Eye (tissue), 1 donor: Measurements from ENCODE around the gene TAF6L.
"Not testable (repeated sequence)": the region's sequence is repeated elsewhere in the genome, so short reads cannot be mapped to it uniquely, and the experiment has no call there.

Experiments used
- DNase-seq: peaks from one replicate; pipeline ENCODE4 v3.0.0-alpha.2; 2015

The TAF6L gene

DNA sequence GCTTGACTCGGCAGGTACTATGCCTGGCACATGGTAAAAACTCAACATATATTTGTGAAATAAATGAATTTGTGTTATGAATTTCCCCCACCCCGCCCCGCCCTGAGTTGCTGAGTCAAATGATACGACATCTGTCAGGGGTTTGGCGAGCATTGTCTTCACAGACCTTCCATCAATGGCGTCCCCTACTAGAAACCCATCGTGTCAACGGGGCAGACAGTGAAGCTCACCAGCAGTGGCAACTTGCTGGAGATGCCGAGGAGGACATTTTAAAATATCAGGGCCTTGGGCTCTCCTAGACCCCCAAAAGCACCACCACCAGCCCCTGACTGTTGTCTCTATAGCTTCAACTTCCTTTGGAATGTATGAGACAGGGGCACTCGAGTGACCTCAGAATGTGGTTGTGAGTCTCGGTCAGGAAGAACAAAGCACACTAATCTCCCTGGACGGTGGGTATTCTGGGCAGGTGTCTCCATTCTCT, 34.8 kb downstream of the TAF6L start:
- DNase-seq, result no peak

DNA sequence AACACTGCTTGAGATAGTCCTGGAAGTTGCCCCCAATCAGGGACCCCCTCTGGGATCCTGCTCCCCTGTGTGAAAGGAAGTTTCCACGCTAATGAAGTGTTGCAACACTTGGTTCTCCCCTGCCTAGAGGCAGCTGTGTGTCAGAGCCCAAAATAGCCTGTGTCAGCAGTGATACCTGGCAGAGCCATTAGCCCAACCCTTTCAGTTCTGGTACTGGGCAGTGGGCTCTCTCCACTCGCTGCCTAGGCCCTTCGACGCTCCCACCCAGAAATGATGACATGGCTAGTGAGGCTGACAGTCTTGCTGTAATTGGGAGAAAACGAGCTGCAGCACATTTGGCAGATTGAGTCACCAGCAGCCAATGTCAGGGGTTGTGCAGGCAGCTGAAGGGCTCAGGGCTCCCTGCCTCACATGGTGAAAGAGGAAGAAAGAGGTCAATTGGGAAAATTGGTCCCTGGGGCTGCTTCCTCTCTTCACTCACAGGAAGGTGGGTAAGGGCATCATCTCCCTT, 35.5 kb downstream of the TAF6L start:
- no peak for DNase-seq

DNA sequence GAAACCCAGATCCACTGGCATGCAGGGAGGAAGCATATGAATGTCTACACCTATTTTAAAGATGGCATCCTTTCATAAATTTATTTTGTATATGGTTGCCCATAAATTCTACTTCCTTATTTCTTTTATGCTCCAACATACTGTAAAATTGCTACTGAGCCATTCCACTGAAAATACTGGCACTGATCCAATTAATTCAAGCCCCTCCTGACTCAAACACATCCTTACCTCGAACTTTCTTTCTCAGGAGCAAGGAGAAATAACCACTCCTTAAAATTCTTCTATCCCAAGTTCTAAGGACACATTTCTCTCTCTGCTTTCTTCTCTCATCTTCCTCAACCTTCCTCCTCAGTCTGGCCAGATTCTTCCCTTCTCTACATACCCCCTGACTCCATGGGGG, 39.6 kb downstream of the TAF6L start:
- no peak for DNase-seq

DNA sequence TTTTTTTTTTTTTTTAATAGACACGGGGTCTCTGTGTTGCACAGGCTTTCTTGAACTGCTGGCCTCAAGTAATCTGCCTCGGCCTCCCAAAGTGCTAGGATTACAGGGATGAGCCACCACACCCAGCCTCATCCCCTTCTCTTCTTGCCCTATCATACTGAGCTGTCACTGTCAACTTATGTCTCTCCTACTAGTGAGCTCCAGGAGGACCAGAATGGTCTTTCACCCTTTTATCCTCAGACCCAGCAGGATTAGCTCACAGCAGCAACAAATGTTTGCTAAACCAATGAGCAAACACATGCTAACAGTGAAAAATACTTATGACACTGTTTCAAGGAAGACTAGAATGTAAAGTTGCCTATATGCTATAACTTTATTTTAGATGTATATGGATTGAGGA, 40.5 kb downstream of the TAF6L start:
- no peak for DNase-seq

DNA sequence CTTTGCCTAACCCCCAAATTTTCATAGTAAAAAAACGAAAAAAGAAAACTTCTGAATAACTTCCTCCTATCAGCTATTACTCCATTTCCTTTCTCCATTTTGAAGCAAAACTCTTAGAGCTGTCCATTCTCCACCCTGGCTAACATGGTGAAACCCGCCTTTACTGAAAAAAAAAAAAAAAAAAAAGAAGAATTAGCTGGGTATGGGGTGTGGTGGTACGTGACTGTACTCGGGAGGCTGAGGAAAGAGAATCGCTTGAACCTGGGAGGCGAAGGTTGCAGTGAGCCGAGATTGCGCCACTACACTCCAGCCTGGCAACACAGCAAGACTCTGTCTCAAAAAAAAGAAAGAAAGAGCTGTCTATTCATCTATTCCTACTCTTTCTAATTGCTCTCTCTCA, 45.4 kb downstream of the TAF6L start:
- no peak for DNase-seq

DNA sequence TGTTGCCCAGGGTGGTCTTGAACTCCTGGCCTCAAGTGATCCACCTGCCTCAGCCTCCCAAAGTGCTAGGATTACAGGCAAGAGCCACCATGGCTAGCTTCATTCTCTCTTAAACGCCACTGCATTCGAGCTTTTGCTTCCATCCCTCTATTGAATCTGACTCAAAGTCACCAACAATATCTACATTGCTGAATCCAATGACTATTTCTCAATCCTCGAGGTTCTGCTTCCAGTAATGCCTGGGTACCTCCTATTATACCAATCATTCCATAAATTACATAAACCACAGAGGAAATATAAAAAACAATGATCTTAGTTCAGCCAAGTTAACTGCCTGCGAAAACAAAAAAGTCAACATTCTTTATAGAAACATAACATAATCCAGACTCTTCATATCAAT, 45.9 kb downstream of the TAF6L start:
- no peak for DNase-seq

DNA sequence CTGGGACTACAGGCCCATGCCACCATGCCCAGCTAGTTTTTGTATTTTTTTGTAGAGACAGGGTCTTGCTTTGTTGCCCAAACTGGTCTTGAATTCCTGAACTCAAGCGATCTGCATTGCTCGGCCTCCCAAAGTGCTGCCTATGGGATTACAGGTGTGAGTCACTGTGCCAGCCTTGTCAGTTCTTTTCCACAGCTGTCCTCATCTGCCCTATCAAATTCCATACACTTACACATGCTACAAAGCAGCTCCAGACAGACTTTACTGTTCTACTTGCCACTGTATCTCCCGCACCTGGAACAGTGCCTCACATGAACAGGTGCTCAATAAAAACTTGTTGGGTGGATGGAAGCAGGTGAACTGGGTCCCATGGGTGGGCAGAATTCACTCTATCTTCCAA, 52.5 kb downstream of the TAF6L start:
- DNase-seq, result no peak

DNA sequence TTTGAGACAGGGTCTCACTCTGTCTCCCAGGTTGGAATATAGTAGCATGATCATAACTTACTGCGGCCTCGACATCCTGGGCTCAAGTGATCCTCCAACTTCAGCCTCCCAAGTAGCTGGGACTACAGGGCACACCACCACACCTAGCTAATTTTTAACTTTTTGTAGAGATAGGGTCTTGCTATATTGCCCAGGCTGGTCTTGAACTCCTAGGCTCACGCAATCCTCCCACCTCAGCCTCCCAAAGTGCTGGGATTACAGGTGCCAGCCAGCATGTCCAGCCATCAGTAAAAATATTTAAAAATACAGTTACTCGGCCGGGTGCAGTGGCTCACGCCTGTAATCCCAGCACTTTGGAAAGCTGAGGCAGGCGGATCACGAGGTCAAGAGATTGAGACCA, 56.9 kb downstream of the TAF6L start:
- DNase-seq, result not testable (repeated sequence)

DNA sequence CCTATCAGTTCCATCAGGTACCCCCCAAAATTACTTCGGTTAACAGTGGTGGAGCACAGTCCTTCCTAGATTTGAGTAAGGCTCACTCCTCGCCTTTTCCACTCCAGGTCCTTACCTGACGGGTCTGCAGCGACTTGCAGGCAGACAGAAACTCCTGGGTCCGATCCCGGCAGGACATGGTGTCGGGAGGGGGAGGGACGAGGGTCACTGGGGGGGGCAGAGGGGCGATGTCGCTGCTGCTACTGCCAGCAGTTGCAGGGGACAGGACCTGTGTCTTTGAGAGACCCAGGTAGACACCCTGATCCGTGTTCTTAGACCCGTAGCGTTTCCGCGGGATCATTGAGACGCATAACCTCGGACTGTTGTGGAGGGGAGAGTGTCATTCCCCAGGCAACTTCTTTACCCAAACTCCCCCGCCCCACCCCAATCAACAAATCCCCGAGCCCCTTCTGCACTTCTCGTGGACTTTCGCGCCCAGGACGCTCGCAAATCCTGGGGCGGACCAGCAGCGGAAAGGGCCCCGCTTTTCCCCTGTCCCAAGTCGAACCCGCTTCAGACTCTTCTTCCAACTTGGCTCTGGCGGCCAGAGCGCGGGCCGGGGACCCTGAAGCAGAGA, 59.8 kb downstream of the TAF6L start:
- no peak for DNase-seq

DNA sequence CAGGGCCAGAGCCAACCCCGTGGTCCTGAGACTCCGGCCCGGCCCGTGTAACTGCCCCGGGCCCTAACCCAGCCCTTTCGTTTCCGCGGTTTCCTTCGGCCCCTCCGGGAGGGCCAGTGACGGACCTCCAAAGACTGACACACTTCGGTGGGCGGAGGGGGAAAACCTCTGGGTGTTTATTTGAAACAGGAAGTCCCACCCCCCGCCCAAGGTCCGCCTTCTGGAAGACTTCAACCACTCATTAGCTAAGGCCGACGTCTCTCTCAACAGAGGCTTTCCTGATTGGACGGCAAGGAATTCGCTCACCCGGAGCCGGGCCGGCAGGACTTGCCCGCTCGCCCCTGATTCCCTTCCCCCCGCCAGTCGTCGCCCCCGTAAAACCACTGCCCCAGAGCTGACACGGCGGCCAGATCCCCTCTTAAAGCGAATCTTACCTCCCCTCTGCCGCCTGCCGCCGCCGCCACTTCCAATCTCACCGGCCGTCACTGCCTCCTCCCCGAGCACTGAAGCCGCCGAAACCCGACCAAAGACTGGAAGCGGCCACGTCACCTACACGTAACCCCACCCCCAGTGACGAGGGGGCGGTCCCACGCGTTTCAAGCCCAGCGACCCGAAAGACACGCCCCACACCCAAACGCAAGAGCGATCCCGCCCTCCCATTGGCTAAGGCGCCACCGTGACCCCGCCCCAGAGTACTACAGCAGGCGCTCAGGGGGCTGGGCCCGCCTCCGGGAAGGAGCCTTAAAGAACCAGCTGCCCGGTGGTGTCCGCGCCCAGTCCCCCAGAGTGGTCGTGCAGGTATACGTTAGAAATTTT, 60.5 kb downstream of the TAF6L start, which contains the start of gene STX5:
STX5 (minus strand) TSS at position 532 of the 816 bp plus-strand sequence. CDS start 808 bp downstream, outside the sequence.
- DNase-seq, result peak; percentile 99

DNA sequence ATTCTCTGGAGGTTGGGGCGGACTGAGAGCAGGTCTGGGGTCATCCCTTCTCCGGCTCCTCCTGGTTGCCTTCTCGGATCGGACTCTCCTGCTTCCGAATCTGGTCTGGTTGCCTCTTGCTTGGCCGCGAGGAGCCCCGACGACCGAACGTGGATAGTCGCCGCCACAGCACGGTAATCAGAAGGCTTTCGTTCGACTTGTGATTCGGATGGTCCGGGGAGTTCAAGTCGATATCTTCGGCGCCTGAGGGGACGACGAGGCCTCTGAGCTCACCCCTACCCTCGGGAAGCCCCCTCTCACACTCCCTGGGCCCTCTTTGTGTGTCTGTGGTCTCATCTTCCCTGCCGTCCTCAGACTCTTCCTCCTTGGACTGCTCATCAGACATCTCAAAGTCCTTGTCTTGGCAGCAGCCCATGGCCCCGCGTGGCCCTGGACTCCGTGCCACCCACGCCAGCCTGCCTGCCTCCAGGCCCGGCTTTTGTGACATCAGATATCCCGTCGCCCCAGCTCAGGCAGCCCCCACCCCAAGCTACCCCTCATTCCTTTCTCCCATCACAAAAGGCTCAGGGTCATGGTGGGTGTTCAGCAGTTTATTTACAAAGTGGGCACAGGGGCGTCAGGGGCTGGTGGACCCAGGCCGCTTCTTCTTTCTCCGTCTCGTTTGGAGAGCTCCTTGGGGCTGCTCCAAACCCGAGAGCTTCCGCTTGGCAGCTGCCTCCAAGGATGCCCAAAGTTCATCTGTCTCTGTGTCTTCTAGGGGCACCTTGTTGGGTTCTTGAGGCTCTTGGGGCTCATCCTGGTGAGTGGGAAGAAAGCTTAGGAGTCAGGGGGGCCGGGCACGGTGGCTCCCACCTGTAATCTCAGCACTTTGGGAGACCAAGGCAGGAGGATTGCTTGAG, 61.4 kb downstream of the TAF6L start, which contains the start of gene TEX54:
TEX54 (minus strand) TSS at position 506 of the 899 bp plus-strand sequence.
- no peak for DNase-seq

DNA sequence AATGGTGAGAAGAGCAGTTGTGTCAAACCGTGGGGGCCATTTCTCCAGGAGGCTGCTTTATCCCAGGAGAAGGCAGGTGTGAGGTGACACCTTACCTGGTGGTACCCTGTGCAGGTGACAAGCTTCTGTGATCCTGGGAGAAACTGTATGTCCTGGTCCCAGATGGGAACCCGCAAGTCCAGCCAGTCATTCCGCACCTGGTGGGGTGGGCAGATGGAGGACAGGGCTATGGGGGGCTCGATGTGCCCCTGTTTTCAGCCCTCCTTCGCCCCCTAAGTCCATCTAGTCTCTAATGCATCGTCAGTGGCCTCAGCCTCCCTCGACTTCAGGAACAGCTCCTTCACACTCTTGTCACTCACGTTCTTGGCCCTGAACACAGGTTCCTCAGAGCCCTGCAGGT, 64.1 kb downstream of the TAF6L start:
- no peak for DNase-seq
